GM12872 (cell line): ENCODE results near the gene STK39.

ENCODE experiments used
- CTCF ChIP-seq: IDR thresholded peaks from 3 replicates; pipeline ENCODE4 v1.5.1; 2011; ENCODE audit warnings: low read depth, mild to moderate bottlenecking, low read length, moderate library complexity; ENCODE audit not compliant: insufficient read depth

STK39 gene

DNA sequence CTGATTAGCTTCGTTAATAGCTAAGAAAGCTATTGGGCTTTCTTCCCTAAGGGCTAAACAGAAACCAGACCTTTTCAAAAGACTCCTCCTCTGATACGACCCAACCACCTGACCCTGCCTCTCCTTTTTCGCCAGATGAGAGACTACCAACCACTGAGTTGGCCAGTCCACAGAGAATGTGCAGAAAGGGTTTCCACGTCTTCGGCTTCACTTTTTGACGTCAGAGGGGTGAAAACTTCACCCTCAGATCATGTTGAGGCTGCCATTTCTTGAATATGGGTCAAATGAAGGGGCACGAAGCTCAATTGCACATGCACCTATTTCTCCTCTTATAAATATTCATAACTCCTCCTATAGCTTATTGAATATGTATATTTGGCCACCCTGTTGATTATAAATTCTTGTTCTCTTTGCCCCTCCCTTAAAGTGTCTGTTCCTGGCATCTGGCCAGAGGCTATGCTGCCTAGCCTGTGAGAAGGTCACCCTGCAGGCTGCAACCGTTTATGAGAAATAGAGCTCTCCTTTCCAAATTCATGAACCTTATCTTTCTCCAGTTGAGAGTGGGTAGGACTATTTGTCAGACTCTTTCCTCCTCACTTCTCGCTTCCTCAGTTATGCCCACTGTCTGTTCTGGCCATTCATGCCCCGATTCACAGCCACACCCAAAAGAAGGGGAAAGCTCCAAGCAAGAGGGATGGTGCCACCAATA, 301.6 kb downstream of the STK39 start:
- TF ChIP-seq CTCF = no peak

GRCh38 chr2:167944825-167945659, 302.4 kb downstream of the STK39 start:
- TF ChIP-seq CTCF = no peak

- TF ChIP-seq CTCF = no peak
Measured at GRCh38 chr2:167943897-167944296, 303.5 kb downstream of the STK39 start.

DNA sequence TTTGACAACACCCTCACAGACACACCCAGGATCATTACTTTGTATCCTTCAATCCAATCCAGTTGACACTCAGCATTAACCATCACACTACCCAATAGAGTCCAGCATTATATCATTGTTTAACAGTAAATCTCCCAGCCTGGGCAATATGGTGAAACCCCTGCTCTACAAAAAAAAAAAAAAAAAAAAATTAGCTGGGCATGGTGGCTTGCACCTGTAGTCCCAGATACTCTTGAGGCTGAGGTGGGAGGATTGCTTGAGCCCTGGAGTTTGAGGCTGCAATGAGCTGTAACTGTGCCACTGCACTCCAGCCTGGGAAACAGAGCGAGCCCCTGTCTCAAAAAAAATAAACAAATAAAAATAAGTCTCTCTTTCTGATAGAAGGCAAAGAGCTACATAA, 304.0 kb downstream of the STK39 start:
- no peak for TF ChIP-seq CTCF

- no peak for TF ChIP-seq CTCF
Measured at GRCh38 chr2:167942366-167943081, 304.9 kb downstream of the STK39 start.

- TF ChIP-seq CTCF = no peak
Measured at GRCh38 chr2:167941604-167942003, 305.8 kb downstream of the STK39 start.
